Measurements from ENCODE around the gene DNAJB7.

DNA sequence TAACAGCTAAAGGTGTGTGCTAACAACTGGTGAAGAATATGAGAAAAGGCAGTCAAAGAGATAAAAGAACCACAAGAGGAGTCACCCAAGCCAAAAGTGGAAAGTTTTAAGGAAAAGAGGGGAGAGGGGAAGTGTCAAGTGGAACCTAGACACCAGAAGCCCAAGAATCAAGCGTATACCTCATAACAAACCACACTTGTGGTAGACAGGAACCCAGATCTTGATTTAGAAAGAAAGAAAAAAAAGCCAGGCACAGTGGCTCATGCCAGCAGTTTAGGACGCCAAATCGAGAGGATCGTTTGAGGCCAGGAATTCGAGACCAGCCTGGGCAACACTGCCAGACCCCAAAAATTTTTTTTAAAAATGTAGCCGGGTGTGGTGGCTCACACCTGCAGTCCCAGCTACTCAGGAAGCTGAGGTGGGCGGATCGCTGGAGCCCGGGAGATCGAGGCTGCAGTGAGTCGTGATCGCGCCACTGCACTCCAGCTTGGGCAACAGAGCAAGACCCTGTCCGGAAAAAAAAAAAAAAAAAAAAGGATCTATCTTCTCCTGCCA is 43.6 kb downstream of the DNAJB7 start:
- TF ChIP-seq EZH2 (IDR thresholded peaks at IDR 0.05; ENCODE audit: borderline replicate concordance, insufficient read depth, low read depth, low read length, poor library complexity, severe bottlenecking) = no peak
- TF ChIP-seq, protein P1, sequence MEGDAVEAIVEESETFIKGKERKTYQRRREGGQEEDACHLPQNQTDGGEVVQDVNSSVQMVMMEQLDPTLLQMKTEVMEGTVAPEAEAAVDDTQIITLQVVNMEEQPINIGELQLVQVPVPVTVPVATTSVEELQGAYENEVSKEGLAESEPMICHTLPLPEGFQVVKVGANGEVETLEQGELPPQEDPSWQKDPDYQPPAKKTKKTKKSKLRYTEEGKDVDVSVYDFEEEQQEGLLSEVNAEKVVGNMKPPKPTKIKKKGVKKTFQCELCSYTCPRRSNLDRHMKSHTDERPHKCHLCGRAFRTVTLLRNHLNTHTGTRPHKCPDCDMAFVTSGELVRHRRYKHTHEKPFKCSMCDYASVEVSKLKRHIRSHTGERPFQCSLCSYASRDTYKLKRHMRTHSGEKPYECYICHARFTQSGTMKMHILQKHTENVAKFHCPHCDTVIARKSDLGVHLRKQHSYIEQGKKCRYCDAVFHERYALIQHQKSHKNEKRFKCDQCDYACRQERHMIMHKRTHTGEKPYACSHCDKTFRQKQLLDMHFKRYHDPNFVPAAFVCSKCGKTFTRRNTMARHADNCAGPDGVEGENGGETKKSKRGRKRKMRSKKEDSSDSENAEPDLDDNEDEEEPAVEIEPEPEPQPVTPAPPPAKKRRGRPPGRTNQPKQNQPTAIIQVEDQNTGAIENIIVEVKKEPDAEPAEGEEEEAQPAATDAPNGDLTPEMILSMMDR (IDR thresholded peaks at IDR 0.05) = no peak

Measured in B cell (primary cell).